GM19438 (cell line): ENCODE measurements around the gene CABS1.

ENCODE experiments used
- ATAC-seq: cut with Tn5 transposase; IDR thresholded peaks from one replicate; pipeline ENCODE4 v1.9.1; 2021; ENCODE audit warnings: low read depth; ENCODE audit not compliant: unreplicated experiment

The CABS1 gene

DNA sequence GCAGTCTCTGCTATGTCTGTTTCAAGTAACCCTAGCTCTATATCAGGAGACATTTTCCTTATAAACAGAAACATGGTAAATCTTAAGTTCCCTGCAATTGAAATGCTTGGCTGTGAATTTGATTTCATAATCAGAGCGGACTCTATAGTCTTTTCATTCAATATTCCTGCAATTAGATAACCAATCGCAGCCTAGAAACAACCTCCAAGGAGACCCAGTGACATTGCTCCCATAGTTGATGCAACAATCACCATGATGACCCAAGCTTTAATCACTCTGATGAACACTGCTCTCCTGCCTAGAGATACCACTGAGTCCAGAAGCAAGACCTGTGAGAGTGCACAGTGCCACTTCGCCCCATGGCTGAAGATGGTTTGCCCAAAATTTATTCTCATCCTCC, at the start of gene CABS1:
Gene CABS1, plus strand, starts transcription at position 301 of the 400 bp plus-strand sequence. Its CDS starts 59 bp downstream, at position 360.
- ATAC-seq = no peak

GRCh38 chr4:70288651-70289050, 46.1 kb upstream of the CABS1 start:
- no peak for ATAC-seq

DNA sequence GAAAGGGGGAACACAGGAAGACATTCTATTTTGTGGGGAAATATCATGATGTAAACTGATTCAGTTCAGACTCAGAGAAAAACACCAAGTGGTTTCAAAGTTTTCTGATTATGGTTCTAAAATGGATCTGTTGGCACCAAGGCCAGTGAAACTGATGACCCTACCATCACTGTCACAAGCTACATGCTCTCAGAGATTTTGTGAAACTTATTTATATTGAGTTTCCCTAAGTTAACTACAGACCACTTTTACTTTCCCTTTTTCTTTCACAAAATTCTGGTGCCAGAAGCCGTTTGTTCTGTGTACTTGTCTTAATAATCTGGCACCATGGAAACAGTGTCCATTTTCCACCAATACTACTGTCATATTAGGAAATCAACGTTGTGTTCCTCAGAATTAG, 43.4 kb upstream of the CABS1 start:
- no peak for ATAC-seq

DNA sequence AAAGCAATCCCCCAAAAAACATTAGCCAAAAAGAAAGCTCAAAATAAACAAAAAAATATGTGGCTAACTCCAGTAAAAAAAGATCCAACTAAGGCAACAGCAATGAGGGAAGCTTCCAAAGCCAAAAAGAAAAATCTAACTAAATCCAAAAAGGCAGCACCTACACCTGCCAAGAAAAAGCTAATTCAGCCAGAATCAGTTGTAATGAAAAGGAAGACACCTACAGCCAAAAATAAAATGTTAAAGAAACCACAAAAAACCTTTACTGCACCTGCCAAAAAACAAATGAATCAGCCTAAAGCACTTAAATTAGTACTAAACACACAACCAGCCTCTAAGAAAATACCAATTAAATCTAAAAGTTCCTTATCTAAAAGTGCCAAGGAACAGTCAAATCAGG, 37.2 kb upstream of the CABS1 start:
- no peak for ATAC-seq

- no peak for ATAC-seq
Observed at GRCh38 chr4:70298051-70298450, 36.7 kb upstream of the CABS1 start.

DNA sequence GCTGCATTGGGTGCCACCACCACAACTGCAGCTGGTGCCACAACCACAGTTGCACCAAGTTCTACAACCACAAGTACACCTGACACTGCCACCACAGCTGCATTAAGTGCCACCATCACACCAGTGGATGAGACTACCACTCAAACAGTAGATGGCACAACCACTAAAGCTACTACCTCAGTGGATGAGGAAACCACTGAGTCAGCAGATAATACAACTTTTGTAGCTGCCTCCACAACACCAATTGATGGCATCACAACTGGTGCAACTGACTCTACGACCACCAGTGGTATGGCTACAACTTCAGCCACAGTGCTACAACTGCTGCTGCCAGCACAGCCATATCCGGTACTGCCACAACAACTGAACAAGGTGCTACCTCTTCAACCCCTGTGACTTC, 35.1 kb upstream of the CABS1 start:
- ATAC-seq = no peak

- ATAC-seq = no peak
Observed at GRCh38 chr4:70300215-70300614, 34.6 kb upstream of the CABS1 start.

DNA sequence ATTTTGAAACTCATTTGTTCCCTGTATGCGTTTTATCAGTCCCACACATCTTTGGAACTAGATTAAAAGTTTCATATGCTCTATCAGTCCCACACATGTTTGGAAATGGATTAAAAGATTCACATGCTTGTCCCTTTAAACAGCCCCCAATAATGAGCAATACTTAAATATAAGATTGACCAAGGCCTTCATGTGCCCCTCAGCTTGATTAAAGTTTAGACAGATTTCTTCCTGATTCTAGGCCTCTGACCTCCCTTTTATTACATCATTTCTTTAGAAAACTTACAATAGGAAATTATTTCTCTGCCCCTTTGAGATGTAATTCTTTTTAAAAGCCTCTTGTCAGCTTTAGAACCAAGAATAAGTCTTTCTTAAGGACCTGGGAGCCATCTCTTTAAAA, 31.7 kb upstream of the CABS1 start:
- no peak for ATAC-seq

DNA sequence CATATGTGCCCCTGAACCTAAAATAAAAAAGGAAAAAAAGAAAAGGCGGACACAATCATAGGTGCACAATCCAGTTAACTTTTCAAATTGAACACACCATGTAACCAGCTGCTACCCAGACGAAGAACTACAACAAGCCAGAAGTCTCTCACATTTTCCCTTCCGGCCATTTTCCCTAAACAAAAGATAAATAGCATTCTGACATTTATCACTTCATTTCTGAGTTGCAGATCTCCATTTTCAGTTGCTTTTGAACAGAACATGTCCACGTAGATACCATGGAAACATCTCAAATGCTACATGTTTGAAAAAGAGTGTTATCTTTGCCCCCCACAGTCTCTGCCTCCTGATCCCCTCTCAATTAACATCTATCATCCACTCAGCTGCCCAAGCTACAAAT, 29.2 kb upstream of the CABS1 start:
- no peak for ATAC-seq

DNA sequence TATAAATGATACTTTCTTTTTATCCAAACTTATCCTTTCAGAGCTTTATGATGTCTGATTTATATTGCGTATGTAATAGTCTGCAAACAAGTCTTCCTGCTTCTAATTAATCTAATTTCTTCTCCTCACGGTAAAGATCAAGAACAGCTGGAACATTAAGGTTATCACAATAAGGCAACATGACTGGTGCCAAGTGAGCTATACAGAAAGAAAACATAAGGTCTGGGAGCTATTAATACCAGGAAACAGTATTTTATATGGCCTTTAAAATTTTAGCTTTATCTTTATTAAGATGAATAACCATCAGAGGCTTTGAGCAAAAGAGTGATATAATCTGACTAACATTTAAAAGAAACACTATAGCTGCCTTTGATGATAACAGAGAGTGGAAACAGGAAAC, 28.7 kb upstream of the CABS1 start:
- ATAC-seq = no peak

DNA sequence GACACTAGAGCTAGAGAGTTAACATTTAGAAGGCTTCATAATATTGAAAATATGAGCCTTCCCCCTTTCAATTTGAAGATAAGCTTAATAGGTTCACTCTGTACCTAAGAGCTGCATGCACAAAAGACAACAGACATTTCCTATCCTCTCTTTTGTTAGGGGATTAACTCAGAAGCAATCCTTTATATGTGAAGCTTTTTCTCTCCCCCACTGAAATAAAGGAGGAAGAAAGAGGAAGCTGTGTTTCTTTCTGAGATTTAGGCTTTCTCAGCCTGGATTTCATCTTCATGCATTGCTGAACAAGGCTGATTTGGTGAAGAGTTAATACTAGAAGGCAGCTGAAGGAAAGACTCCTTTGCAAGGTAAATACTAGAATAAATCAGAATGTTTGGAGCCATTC, 21.0 kb upstream of the CABS1 start:
- no peak for ATAC-seq

DNA sequence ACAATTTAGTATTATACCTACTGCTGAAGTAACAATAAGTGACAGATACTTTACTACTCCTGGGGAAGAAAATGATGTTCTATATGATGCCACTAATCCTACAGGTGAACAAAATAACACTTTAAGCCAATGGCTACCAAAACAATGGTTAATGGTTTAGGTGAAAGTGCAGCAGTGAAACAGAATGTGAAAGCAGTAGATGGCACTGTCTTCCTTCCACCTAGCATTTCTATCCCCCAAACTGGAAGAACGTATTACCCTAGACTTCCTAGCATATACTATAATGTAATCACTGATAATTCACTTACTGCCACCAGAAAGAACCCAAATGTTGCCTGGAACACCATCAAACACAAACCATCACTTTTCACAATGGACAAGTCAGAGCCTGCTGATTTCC, 18.9 kb upstream of the CABS1 start:
- peak; percentile 77 for ATAC-seq

GRCh38 chr4:70326052-70326451, 8.7 kb upstream of the CABS1 start:
- ATAC-seq = no peak

DNA sequence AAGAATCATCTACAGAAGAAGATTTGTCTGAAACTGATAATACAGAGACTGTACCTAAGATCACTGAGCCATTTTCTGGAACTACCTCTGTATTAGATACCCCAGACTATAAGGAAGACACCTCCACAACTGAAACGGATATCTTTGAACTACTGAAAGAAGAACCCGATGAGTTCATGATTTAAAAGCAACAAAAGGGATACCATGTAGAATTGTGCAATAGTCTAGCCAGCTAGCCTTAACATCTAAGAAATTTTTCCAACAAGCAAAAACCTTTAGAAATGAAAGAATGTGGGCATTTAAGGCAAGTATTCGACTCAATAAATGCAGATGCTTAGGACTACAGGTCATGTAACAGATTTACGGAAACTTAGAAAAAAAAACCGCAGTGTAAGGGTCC, 1.3 kb downstream of the CABS1 start:
- no peak for ATAC-seq

GRCh38 chr4:70337886-70338420, 3.2 kb downstream of the CABS1 start:
- no peak for ATAC-seq

GRCh38 chr4:70356185-70356584, 21.4 kb downstream of the CABS1 start:
- no peak for ATAC-seq

DNA sequence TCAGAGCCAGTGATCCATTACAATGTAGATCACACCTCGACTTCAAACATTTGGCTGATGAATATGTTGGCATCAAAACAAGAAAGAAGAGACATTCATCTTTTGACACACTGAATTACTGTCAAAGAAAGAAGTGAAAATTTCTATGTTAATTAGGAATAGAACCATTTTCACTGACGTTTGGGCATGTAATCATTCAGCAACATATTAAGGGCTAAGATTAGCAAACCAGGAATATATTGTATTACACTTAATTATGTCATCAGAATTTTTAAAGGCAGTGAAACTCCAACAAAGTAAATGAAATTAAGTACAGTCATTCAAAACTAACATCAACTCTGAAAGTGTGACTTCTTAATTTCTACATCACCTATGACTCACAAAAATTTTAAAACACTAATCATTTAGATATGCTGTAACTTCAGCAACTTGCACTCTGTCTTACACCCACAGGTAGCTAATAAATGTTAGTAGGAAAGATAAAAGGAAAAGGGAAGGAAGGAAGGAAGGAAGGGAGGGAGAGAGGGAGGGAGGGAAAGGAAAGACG, 24.4 kb downstream of the CABS1 start:
- no peak for ATAC-seq

GRCh38 chr4:70360460-70360859, 25.7 kb downstream of the CABS1 start, which contains the start of gene SMR3A:
Gene SMR3A (plus strand): TSS chr4:70360760. CDS start chr4:70362116, 1,356 bp downstream.
- ATAC-seq = no peak

DNA sequence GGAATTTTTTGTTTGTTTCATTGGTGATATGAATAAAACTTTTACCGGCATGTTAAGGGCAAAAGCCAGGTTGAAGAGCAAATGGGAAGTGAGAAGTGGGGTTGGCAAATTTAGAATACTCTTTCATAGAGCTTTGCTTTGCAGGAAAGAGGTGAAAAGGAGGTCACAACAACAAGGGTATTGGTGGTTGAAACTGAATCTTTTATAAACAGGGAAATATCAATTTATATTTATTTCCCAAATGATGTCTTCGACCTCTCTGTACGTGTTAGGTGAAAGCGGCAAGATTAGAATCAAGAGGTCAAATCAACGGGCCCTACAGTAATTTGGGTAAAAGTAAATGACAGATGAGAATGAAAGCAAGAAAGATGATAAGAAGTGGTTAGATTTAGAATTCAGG, 29.2 kb downstream of the CABS1 start:
- ATAC-seq = no peak

GRCh38 chr4:70365479-70365878, 30.7 kb downstream of the CABS1 start:
- ATAC-seq = no peak

DNA sequence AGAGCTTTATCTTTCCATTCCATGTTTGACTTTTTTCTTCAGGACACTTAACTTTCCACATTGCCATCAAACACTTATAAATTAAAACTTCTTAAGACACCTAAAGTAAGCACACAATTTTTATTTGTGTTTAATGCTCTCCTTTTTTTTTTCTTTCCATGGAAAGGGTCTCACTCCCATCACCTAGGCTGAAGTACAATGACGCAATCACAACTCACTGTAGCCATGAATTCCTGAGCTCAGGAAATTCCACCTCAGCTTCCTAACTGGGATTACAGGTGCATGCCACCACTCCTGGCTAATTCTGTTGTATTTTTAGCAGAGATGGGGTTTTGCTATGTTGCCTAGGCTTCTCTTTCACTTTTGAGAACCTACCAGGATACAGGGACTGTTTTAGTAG, 33.0 kb downstream of the CABS1 start:
- no peak for ATAC-seq

- ATAC-seq = no peak
Observed at GRCh38 chr4:70371987-70372386, 37.2 kb downstream of the CABS1 start.

GRCh38 chr4:70372760-70373159, 38.0 kb downstream of the CABS1 start:
- ATAC-seq = no peak
